ENCODE results near the gene RUFY2. TPM values are rescaled to one million over a fixed set of nuclear protein-coding genes. Genes with fewer than 3 reads are reported as not detected.
A peak's percentile ranks its signal among the peaks of the same experiment; 100 is the strongest.

RUFY2 gene
- total and polyA plus RNA-seq, 2 experiments from 2014 or later: 10.3 to 17.3 TPM

- Mint-ChIP-seq H3K36me3 (ENCODE audit: low read depth) (peaks cover 90% of the 10 kb centered on the region), H3K27me3 (ENCODE audit: insufficient read depth, low read depth, poor library complexity) (peaks cover 11% of the 10 kb centered on the region), H3K4me1 (peaks cover 31% of the 10 kb centered on the region), H3K4me3 (peak overlapping the region; percentile 99), H3K9me3 (peaks cover 2% of the 10 kb centered on the region; the same call in 2 of the 3 replicates), H3K27ac (no peak overlapping the region)
- no peak for DNase-seq (ENCODE audit: low spot score)
- peaks cover 17% of the 10 kb centered on the region; the same call in 1 of the 2 replicates for H3F3A ChIP-seq (replicated peaks; ENCODE audit: low read depth)
- H3K79me2 ChIP-seq (replicated peaks; ENCODE audit: insufficient read depth): peaks cover 95% of the 10 kb centered on the region
- H3K27ac ChIP-seq (ENCODE audit: low read depth): no peak overlapping the region
- no peaks in the 10 kb centered on the region for H3K27me3 ChIP-seq (ENCODE audit: insufficient read depth)
- no peak overlapping the region for H2AFZ ChIP-seq
- peaks cover 29% of the 10 kb centered on the region for H3K4me1 ChIP-seq (ENCODE audit: insufficient read depth)
- peaks cover 65% of the 10 kb centered on the region for H4K20me1 ChIP-seq (replicated peaks; ENCODE audit: insufficient read depth)
- H3K9me2 ChIP-seq (ENCODE audit: insufficient read depth): no peaks in the 10 kb centered on the region
- H3K36me3 ChIP-seq (ENCODE audit: insufficient read depth): peaks cover 45% of the 10 kb centered on the region
- TF ChIP-seq CREB1 (CRISPR knock-in tag; IDR thresholded peaks at IDR 0.05; ENCODE audit: low read depth) (no peak), STAT1 (IDR thresholded peaks at IDR 0.05; ENCODE audit: unreplicated experiment) (no peak), JUNB (IDR thresholded peaks at IDR 0.05; ENCODE audit: unreplicated experiment) (no peak), ZNF462 (CRISPR knock-in tag; IDR thresholded peaks at IDR 0.05) (no peak), CTCF (conservative IDR thresholded peaks at IDR 0.05; ENCODE audit: low read depth in 2 of 2) (no peak), NANOG (IDR thresholded peaks at IDR 0.05; ENCODE audit: borderline replicate concordance) (no peak), EZH2 (IDR thresholded peaks at IDR 0.05; ENCODE audit: low read depth, unreplicated experiment) (no peak), ETS1 (IDR thresholded peaks at IDR 0.05) (no peak), POLR2AphosphoS5 (IDR thresholded peaks at IDR 0.05; ENCODE audit: low read depth) (no peak), REST (IDR thresholded peaks at IDR 0.05; ENCODE audit: unreplicated experiment) (no peak), ZNF331 (CRISPR knock-in tag; IDR thresholded peaks at IDR 0.05; ENCODE audit: low read depth) (no peak), EZH2phosphoT487 (IDR thresholded peaks at IDR 0.05; ENCODE audit: unreplicated experiment) (no peak), ZNF114 (CRISPR knock-in tag; IDR thresholded peaks at IDR 0.05) (no peak)
- no peak for ATAC-seq
- H3K4me3 ChIP-seq: peak overlapping the region; percentile 73
- H3K4me2 ChIP-seq: peak overlapping the region; percentile 80
Observed at GRCh38 chr10:68336754-68337351, 70.2 kb downstream of the RUFY2 start.

Data from GM23338 (cell line).